Neutrophil (primary cell): ENCODE results near the gene PRKN.

Experiments
- H3K27ac ChIP-seq: fragments of 200-600 bp; sonication (generic); 2 replicates; pipeline ENCODE4 v1.5.1; 2016; ENCODE audit warnings: mild to moderate bottlenecking, moderate library complexity
- H3K27me3 ChIP-seq: fragments of 200-600 bp; sonication (generic); 2 replicates; pipeline ENCODE4 v1.6.0; 2016; ENCODE audit warnings: mild to moderate bottlenecking
- H3K36me3 ChIP-seq: fragments of 200-600 bp; sonication (generic); 2 replicates; pipeline ENCODE4 v1.5.1; 2017
- H3K4me1 ChIP-seq, 2 experiments: fragments of 200-600 bp in 1 of 2; sonication (generic) in 1 of 2; 1 replicate in 1 of 2; 2 replicates in 1 of 2; pipeline versions ENCODE4 v1.5.1 to v1.6.1; 2013 to 2016; ENCODE audit warnings: low read depth in 1 of 2, low read length in 1 of 2, mild to moderate bottlenecking in 1 of 2, moderate library complexity in 1 of 2; ENCODE audit not compliant: control insufficient read depth in 1 of 2, insufficient read depth in 1 of 2
- H3K4me3 ChIP-seq, 2 experiments: fragments of 200-600 bp in 1 of 2; sonication (generic) in 1 of 2; 1 replicate in 1 of 2; 2 replicates in 1 of 2; pipeline ENCODE4 v1.5.1; 2013 to 2016; ENCODE audit warnings: low read depth in 1 of 2, low read length in 1 of 2, mild to moderate bottlenecking in 1 of 2, moderate library complexity in 1 of 2
- H3K9me3 ChIP-seq: fragments of 200-600 bp; sonication (generic); 2 replicates; pipeline ENCODE4 v1.5.1; 2016
- TF ChIP-seq, protein P1 (sequence below): fragments of 200-600 bp; sonication (generic); IDR thresholded peaks from 2 replicates; pipeline ENCODE4 v1.5.1; 2016; ENCODE audit warnings: antibody characterized with exemption

The PRKN gene

GRCh38 chr6:162727322-162728182, at the start of gene PRKN, which contains the start of gene PACRG:
PRKN (minus strand) TSS chr6:162727766.
PACRG (plus strand) TSS chr6:162727974.
- H3K9me3 ChIP-seq, result no peaks in the 10 kb centered on the region
- H3K36me3 ChIP-seq, result no peaks in the 10 kb centered on the region
- peaks cover 2 to 5% of the 10 kb centered on the region in 2 experiments for H3K4me1 ChIP-seq
- no peak within 1 kb of the TSS for H3K27ac ChIP-seq
- H3K4me3 ChIP-seq, result peak within 1 kb of the TSS; percentile 68 to 74
- TF ChIP-seq, protein P1, sequence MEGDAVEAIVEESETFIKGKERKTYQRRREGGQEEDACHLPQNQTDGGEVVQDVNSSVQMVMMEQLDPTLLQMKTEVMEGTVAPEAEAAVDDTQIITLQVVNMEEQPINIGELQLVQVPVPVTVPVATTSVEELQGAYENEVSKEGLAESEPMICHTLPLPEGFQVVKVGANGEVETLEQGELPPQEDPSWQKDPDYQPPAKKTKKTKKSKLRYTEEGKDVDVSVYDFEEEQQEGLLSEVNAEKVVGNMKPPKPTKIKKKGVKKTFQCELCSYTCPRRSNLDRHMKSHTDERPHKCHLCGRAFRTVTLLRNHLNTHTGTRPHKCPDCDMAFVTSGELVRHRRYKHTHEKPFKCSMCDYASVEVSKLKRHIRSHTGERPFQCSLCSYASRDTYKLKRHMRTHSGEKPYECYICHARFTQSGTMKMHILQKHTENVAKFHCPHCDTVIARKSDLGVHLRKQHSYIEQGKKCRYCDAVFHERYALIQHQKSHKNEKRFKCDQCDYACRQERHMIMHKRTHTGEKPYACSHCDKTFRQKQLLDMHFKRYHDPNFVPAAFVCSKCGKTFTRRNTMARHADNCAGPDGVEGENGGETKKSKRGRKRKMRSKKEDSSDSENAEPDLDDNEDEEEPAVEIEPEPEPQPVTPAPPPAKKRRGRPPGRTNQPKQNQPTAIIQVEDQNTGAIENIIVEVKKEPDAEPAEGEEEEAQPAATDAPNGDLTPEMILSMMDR, result no peak
- H3K27me3 ChIP-seq, result peaks cover 34% of the 10 kb centered on the region

GRCh38 chr6:162777091-162777490, 49.5 kb upstream of the PRKN start:
- H3K4me1 ChIP-seq, result no peaks in the 10 kb centered on the region
- H3K4me3 ChIP-seq, result no peak overlapping the region
- TF ChIP-seq, protein P1, result no peak
- H3K27me3 ChIP-seq, result no peaks in the 10 kb centered on the region
- H3K9me3 ChIP-seq, result no peaks in the 10 kb centered on the region
- no peak overlapping the region for H3K27ac ChIP-seq
- H3K36me3 ChIP-seq, result no peaks in the 10 kb centered on the region

DNA sequence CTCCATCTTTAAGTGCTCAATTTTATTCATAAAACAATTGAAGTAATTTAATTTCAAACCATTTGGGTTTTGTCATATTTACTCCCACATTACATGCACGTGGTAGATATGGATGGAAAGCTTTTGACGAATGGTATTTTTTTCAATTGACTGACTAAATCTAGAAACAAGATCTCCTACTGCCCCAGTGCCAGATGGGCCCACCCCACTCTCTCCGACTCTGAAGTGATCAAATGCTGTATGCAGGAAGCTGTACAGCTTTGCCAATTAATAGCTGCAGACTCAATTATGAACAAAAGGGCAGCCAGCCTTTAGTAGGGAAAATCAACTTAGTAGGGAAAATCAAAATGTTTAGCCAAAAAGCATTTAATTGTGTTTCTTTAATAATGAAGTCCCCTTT, 46.4 kb upstream of the PRKN start:
- Histone ChIP-seq H3K27ac (no peak overlapping the region), H3K4me3 (no peak overlapping the region), H3K27me3 (no peaks in the 10 kb centered on the region), H3K9me3 (no peaks in the 10 kb centered on the region), H3K4me1 (no peaks in the 10 kb centered on the region), H3K36me3 (no peaks in the 10 kb centered on the region)
- TF ChIP-seq, protein P1, result no peak

DNA sequence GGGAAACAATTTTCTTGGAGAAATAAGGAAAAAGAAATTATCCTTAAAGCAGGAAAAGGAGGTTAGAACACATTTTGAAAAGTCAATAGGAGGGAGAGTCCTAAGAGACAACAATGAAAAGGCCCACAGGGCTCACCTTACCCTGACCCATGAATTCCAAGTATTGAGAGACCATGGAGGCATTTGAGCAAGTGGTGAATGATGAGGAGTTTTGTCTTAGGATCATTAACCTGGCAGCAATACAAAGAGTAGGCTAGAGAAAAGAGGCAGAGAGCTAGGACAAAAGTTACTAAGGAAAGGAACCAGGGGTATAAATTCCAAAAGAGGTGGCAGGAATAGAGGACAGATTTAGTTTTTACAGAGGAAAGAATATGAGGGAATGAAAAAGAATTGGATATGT, 44.9 kb upstream of the PRKN start:
- H3K27me3 ChIP-seq, result no peaks in the 10 kb centered on the region
- TF ChIP-seq, protein P1, result no peak
- no peaks in the 10 kb centered on the region for H3K4me1 ChIP-seq
- no peaks in the 10 kb centered on the region for H3K9me3 ChIP-seq
- no peaks in the 10 kb centered on the region for H3K36me3 ChIP-seq
- H3K4me3 ChIP-seq, result no peak overlapping the region
- no peak overlapping the region for H3K27ac ChIP-seq

GRCh38 chr6:162770955-162771354, 43.4 kb upstream of the PRKN start:
- Histone ChIP-seq H3K4me1 (no peaks in the 10 kb centered on the region), H3K27me3 (no peaks in the 10 kb centered on the region), H3K4me3 (no peak overlapping the region), H3K9me3 (no peaks in the 10 kb centered on the region), H3K27ac (no peak overlapping the region), H3K36me3 (no peaks in the 10 kb centered on the region)
- TF ChIP-seq, protein P1, result no peak
